GM19438 (cell line): Measurements from ENCODE around the gene CDKAL1.
"Not testable (repeated sequence)": the region's sequence is repeated elsewhere in the genome, so short reads cannot be mapped to it uniquely, and the experiment has no call there.

Source experiments
- ATAC-seq: cut with Tn5 transposase; IDR thresholded peaks from one replicate; pipeline ENCODE4 v1.9.1; 2021; ENCODE audit warnings: low read depth; ENCODE audit not compliant: unreplicated experiment

Gene CDKAL1

GRCh38 chr6:20534295-20535262 lies at the start of gene CDKAL1:
TSS of gene CDKAL1 (plus strand) at chr6:20534457. CDS start at chr6:20546351, 11,894 bp downstream.
- peak; percentile 79 for ATAC-seq

GRCh38 chr6:20486641-20487040 lies 47.6 kb upstream of the CDKAL1 start:
- ATAC-seq: no peak

GRCh38 chr6:20487669-20488375 lies 46.4 kb upstream of the CDKAL1 start:
- ATAC-seq: no peak

- ATAC-seq: no peak
These were observed 43.7 kb upstream of the CDKAL1 start for GRCh38 chr6:20490591-20490990.

- ATAC-seq: no peak
These were observed 42.2 kb upstream of the CDKAL1 start for GRCh38 chr6:20492099-20492498.

GRCh38 chr6:20497216-20498040 lies 36.8 kb upstream of the CDKAL1 start:
- ATAC-seq: no peak

GRCh38 chr6:20498041-20498385 lies 36.2 kb upstream of the CDKAL1 start:
- ATAC-seq: no peak

- no peak for ATAC-seq
These were observed 25.0 kb upstream of the CDKAL1 start for GRCh38 chr6:20509212-20509611.

- no peak for ATAC-seq
These were observed 22.4 kb upstream of the CDKAL1 start for GRCh38 chr6:20511852-20512251.

GRCh38 chr6:20525208-20525607 lies 9.0 kb upstream of the CDKAL1 start:
- ATAC-seq: not testable (repeated sequence)

GRCh38 chr6:20529086-20529448 lies 5.2 kb upstream of the CDKAL1 start:
- ATAC-seq: not testable (repeated sequence)

GRCh38 chr6:20532881-20533280 lies 1.4 kb upstream of the CDKAL1 start:
- no peak for ATAC-seq

GRCh38 chr6:20533746-20534294 lies 437 bp upstream of the CDKAL1 start:
- no peak for ATAC-seq

- ATAC-seq: no peak
These were observed 3.9 kb downstream of the CDKAL1 start for GRCh38 chr6:20538131-20538662.

- ATAC-seq: no peak
These were observed 4.7 kb downstream of the CDKAL1 start for GRCh38 chr6:20538907-20539306.

- no peak for ATAC-seq
These were observed 5.1 kb downstream of the CDKAL1 start for GRCh38 chr6:20539387-20539786.

- no peak for ATAC-seq
These were observed 6.4 kb downstream of the CDKAL1 start for GRCh38 chr6:20540683-20541082.

GRCh38 chr6:20541382-20541781 lies 7.1 kb downstream of the CDKAL1 start:
- ATAC-seq: no peak

GRCh38 chr6:20542927-20543602 lies 8.8 kb downstream of the CDKAL1 start:
- ATAC-seq: peak; percentile 99

GRCh38 chr6:20548264-20548663 lies 14.0 kb downstream of the CDKAL1 start:
- ATAC-seq: no peak
